ENCODE results near the gene NTN4.

NTN4 gene

DNA sequence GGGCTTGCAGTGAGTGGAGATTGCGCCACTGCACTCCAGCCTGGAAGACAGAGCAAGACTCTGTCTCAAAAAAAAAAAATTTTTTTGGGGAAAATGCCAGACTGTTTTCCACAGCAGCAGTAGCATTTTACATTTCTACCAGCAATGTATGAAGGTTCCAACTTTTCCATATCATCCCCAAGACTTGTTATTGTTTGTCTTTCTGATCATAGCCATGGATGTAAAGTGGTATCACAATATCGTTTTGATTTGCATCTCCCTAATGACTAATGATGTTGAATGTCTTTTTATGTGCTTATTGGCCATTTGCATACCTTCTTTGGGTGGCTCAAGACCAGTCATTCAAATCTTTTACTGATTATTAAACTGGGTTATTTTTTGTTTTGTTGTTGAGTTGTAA, 63.7 kb downstream of the NTN4 start:
- TF ChIP-seq CSDC2 (CRISPR knock-in tag; IDR thresholded peaks at IDR 0.05), result no peak
- no peak for TF ChIP-seq TOX (CRISPR knock-in tag; IDR thresholded peaks at IDR 0.05; ENCODE audit: borderline replicate concordance)
- no peak for TF ChIP-seq RARB (CRISPR knock-in tag; IDR thresholded peaks at IDR 0.05)
- TF ChIP-seq, protein P1, sequence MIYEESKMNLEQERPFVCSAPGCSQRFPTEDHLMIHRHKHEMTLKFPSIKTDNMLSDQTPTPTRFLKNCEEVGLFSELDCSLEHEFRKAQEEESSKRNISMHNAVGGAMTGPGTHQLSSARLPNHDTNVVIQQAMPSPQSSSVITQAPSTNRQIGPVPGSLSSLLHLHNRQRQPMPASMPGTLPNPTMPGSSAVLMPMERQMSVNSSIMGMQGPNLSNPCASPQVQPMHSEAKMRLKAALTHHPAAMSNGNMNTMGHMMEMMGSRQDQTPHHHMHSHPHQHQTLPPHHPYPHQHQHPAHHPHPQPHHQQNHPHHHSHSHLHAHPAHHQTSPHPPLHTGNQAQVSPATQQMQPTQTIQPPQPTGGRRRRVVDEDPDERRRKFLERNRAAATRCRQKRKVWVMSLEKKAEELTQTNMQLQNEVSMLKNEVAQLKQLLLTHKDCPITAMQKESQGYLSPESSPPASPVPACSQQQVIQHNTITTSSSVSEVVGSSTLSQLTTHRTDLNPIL (CRISPR knock-in tag; IDR thresholded peaks at IDR 0.05; ENCODE audit: low read depth), result no peak
- TF ChIP-seq, protein P2, sequence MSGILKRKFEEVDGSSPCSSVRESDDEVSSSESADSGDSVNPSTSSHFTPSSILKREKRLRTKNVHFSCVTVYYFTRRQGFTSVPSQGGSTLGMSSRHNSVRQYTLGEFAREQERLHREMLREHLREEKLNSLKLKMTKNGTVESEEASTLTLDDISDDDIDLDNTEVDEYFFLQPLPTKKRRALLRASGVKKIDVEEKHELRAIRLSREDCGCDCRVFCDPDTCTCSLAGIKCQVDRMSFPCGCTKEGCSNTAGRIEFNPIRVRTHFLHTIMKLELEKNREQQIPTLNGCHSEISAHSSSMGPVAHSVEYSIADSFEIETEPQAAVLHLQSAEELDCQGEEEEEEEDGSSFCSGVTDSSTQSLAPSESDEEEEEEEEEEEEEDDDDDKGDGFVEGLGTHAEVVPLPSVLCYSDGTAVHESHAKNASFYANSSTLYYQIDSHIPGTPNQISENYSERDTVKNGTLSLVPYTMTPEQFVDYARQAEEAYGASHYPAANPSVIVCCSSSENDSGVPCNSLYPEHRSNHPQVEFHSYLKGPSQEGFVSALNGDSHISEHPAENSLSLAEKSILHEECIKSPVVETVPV (CRISPR knock-in tag; IDR thresholded peaks at IDR 0.05), result no peak
- TF ChIP-seq ZFP3 (CRISPR knock-in tag; IDR thresholded peaks at IDR 0.05), result no peak
- TF ChIP-seq, protein P3, sequence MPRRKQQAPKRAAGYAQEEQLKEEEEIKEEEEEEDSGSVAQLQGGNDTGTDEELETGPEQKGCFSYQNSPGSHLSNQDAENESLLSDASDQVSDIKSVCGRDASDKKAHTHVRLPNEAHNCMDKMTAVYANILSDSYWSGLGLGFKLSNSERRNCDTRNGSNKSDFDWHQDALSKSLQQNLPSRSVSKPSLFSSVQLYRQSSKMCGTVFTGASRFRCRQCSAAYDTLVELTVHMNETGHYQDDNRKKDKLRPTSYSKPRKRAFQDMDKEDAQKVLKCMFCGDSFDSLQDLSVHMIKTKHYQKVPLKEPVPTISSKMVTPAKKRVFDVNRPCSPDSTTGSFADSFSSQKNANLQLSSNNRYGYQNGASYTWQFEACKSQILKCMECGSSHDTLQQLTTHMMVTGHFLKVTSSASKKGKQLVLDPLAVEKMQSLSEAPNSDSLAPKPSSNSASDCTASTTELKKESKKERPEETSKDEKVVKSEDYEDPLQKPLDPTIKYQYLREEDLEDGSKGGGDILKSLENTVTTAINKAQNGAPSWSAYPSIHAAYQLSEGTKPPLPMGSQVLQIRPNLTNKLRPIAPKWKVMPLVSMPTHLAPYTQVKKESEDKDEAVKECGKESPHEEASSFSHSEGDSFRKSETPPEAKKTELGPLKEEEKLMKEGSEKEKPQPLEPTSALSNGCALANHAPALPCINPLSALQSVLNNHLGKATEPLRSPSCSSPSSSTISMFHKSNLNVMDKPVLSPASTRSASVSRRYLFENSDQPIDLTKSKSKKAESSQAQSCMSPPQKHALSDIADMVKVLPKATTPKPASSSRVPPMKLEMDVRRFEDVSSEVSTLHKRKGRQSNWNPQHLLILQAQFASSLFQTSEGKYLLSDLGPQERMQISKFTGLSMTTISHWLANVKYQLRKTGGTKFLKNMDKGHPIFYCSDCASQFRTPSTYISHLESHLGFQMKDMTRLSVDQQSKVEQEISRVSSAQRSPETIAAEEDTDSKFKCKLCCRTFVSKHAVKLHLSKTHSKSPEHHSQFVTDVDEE (CRISPR knock-in tag; IDR thresholded peaks at IDR 0.05), result no peak
- no peak for TF ChIP-seq ZNF8 (CRISPR knock-in tag; IDR thresholded peaks at IDR 0.05)
- TF ChIP-seq ZC3H10 (CRISPR knock-in tag; IDR thresholded peaks at IDR 0.05), result no peak
- no peak for TF ChIP-seq ARNTL (CRISPR knock-in tag; IDR thresholded peaks at IDR 0.05; ENCODE audit: borderline replicate concordance, low read depth)
- no peak for TF ChIP-seq TCF4 (CRISPR knock-in tag; IDR thresholded peaks at IDR 0.05; ENCODE audit: borderline replicate concordance)
- TF ChIP-seq ZNF70 (CRISPR knock-in tag; IDR thresholded peaks at IDR 0.05), result no peak
- no peak for TF ChIP-seq ESRRG (CRISPR knock-in tag; IDR thresholded peaks at IDR 0.05)
- TF ChIP-seq ZFP30 (CRISPR knock-in tag; IDR thresholded peaks at IDR 0.05), result no peak
- TF ChIP-seq OSR1 (CRISPR knock-in tag; IDR thresholded peaks at IDR 0.05), result no peak
- ATAC-seq, result no peak

DNA sequence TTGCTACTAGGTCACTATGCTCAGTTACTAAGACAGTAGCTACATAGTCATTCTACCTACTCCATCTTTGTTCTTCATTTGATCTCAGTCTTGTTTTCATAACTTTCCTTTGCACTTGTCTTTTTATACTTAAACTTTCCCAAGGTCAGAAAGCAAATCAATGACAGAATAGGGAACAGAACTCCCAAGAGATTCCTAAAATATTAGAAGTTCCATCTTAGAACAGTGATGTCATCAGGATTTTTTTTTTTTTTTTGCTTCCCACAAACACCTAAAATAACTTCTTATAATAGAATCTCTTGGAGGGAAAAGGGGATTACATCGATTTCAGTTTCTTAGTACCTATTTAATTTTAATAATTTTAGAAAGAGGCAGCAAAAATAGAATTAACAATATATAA, 65.8 kb downstream of the NTN4 start:
- TF ChIP-seq BACH2 (CRISPR knock-in tag; IDR thresholded peaks at IDR 0.05; ENCODE audit: borderline replicate concordance) (no peak), ISL1 (CRISPR knock-in tag; IDR thresholded peaks at IDR 0.05) (no peak), PPARA (CRISPR knock-in tag; IDR thresholded peaks at IDR 0.05; ENCODE audit: borderline replicate concordance) (no peak), ZNF70 (CRISPR knock-in tag; IDR thresholded peaks at IDR 0.05) (no peak), ZC3H10 (CRISPR knock-in tag; IDR thresholded peaks at IDR 0.05) (no peak)
- no peak for ATAC-seq

DNA sequence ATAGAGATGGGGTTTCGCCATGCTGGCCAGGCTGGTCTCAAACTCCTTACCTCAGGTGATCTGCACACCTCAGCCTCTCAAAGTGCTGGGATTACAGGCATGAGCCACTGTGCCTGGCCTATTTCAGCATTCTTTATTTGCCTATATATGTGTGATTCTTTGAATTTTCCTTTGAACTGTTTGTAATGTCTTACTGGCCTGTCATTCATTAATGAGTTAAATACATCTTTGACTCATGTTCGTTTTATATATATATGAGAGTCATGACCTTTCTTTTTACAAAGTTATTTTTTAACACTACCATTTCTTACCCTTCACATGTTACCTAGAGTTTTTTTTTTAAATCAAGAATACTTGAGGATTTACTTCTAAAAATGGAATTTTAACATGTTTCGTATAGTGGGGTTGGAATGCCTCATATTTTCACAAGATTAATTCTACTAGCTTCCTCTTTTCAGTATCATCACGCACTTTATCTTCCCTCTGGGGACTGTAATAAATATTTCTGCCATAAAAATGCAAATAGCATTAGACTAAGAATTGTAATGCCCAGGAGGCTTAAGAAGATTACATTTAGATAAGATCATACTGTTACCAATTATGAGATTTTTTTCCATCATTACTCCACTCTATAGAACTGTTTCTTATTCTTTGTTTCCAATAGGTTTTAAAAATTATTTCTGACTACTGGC, 66.7 kb downstream of the NTN4 start:
- no peak for TF ChIP-seq CSDC2 (CRISPR knock-in tag; IDR thresholded peaks at IDR 0.05)
- TF ChIP-seq ISL1 (CRISPR knock-in tag; IDR thresholded peaks at IDR 0.05), result peak; percentile 92
- TF ChIP-seq OSR1 (CRISPR knock-in tag; IDR thresholded peaks at IDR 0.05), result no peak
- no peak for TF ChIP-seq ZNF70 (CRISPR knock-in tag; IDR thresholded peaks at IDR 0.05)
- TF ChIP-seq ESRRG (CRISPR knock-in tag; IDR thresholded peaks at IDR 0.05), result no peak
- no peak for TF ChIP-seq ZFP30 (CRISPR knock-in tag; IDR thresholded peaks at IDR 0.05)
- 0 out of 2 replicates have a peak, but pooled peaks have one; percentile 21 for TF ChIP-seq TCF4 (CRISPR knock-in tag; IDR thresholded peaks at IDR 0.05; ENCODE audit: borderline replicate concordance)
- ATAC-seq, result no peak

DNA sequence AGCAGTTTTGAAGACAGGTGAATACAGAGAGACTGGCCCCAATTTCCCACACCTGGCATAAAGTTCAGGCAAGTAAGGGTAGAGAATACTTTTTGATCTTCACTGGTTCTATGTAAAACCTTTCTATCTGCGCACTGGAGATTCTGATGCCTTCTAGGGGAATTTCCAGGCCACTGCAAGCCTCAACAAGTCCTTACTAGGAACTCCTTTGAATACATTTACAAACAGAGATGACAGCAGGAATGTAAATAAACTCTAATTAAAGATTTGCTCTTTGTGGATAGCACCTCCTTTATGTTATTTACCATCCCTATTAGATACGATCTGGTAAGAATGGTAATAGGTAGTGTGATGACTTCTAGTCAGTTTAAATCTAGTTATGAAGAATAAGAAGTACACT, 69.2 kb downstream of the NTN4 start:
- ATAC-seq, result no peak
- TF ChIP-seq GLIS3 (CRISPR knock-in tag; IDR thresholded peaks at IDR 0.05) (no peak), BACH2 (CRISPR knock-in tag; IDR thresholded peaks at IDR 0.05; ENCODE audit: borderline replicate concordance) (no peak), TOX (CRISPR knock-in tag; IDR thresholded peaks at IDR 0.05; ENCODE audit: borderline replicate concordance) (no peak), ZFP3 (CRISPR knock-in tag; IDR thresholded peaks at IDR 0.05) (no peak), RARB (CRISPR knock-in tag; IDR thresholded peaks at IDR 0.05) (no peak), SNAI2 (CRISPR knock-in tag; IDR thresholded peaks at IDR 0.05) (no peak), ZNF70 (CRISPR knock-in tag; IDR thresholded peaks at IDR 0.05) (no peak), ZNF8 (CRISPR knock-in tag; IDR thresholded peaks at IDR 0.05) (no peak), ZNF565 (CRISPR knock-in tag; conservative IDR thresholded peaks at IDR 0.05; ENCODE audit: low read depth) (no peak), ARNTL (CRISPR knock-in tag; IDR thresholded peaks at IDR 0.05; ENCODE audit: borderline replicate concordance, low read depth) (no peak), PPARA (CRISPR knock-in tag; IDR thresholded peaks at IDR 0.05; ENCODE audit: borderline replicate concordance) (no peak), ZFP30 (CRISPR knock-in tag; IDR thresholded peaks at IDR 0.05) (no peak), ESRRG (CRISPR knock-in tag; IDR thresholded peaks at IDR 0.05) (no peak), CSDC2 (CRISPR knock-in tag; IDR thresholded peaks at IDR 0.05) (no peak)
- TF ChIP-seq, protein P4, sequence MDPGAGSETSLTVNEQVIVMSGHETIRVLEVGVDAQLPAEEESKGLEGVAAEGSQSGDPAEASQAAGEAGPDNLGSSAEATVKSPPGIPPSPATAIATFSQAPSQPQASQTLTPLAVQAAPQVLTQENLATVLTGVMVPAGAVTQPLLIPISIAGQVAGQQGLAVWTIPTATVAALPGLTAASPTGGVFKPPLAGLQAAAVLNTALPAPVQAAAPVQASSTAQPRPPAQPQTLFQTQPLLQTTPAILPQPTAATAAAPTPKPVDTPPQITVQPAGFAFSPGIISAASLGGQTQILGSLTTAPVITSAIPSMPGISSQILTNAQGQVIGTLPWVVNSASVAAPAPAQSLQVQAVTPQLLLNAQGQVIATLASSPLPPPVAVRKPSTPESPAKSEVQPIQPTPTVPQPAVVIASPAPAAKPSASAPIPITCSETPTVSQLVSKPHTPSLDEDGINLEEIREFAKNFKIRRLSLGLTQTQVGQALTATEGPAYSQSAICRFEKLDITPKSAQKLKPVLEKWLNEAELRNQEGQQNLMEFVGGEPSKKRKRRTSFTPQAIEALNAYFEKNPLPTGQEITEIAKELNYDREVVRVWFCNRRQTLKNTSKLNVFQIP (CRISPR knock-in tag; IDR thresholded peaks at IDR 0.05; ENCODE audit: borderline replicate concordance, low read depth), result no peak
- TF ChIP-seq, protein P1 (CRISPR knock-in tag; IDR thresholded peaks at IDR 0.05; ENCODE audit: low read depth), result no peak
- TF ChIP-seq, protein P5, sequence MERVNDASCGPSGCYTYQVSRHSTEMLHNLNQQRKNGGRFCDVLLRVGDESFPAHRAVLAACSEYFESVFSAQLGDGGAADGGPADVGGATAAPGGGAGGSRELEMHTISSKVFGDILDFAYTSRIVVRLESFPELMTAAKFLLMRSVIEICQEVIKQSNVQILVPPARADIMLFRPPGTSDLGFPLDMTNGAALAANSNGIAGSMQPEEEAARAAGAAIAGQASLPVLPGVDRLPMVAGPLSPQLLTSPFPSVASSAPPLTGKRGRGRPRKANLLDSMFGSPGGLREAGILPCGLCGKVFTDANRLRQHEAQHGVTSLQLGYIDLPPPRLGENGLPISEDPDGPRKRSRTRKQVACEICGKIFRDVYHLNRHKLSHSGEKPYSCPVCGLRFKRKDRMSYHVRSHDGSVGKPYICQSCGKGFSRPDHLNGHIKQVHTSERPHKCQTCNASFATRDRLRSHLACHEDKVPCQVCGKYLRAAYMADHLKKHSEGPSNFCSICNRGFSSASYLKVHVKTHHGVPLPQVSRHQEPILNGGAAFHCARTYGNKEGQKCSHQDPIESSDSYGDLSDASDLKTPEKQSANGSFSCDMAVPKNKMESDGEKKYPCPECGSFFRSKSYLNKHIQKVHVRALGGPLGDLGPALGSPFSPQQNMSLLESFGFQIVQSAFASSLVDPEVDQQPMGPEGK (CRISPR knock-in tag; IDR thresholded peaks at IDR 0.05; ENCODE audit: borderline replicate concordance), result no peak

All from SK-N-SH treated with all-trans-retinoic acid at 6 μM for 48 hours (cell line).